GM23338 (cell line): Measurements from ENCODE around the gene MYLK. TPM values are rescaled to one million over a fixed set of nuclear protein-coding genes. Genes with fewer than 3 reads are reported as not detected.

Source experiments
- ATAC-seq: fragments of 200-7000 bp; cut with Tn5 transposase; 3 replicates; pipeline ENCODE4 v1.9.1; 2020
- DNase-seq: peaks from one replicate; pipeline ENCODE4 v3.0.0-alpha.2; 2015; ENCODE audit warnings: low spot score
- H2AFZ ChIP-seq: fragments of 200-600 bp; sonication (generic); 2 replicates; pipeline ENCODE4 v1.8.0; 2016; ENCODE audit warnings: antibody characterized with exemption, mild to moderate bottlenecking, moderate library complexity
- H3F3A ChIP-seq: fragments of 200-600 bp; sonication (generic); replicated peaks from 2 replicates; pipeline ENCODE4 v1.8.0; 2017; ENCODE audit warnings: antibody characterized with exemption, mixed run types, low read depth
- H3K27ac ChIP-seq: fragments of 200-600 bp; sonication (generic); 2 replicates; pipeline ENCODE4 v1.6.1; 2016; ENCODE audit warnings: low read depth
- H3K27me3 ChIP-seq: fragments of 200-600 bp; sonication (generic); 2 replicates; pipeline ENCODE4 v1.8.0; 2016; ENCODE audit warnings: mild to moderate bottlenecking, mixed run types, moderate library complexity; ENCODE audit not compliant: insufficient read depth
- H3K36me3 ChIP-seq: fragments of 200-600 bp; sonication (generic); 2 replicates; pipeline ENCODE4 v1.8.0; 2016; ENCODE audit warnings: mild to moderate bottlenecking; ENCODE audit not compliant: insufficient read depth
- H3K4me1 ChIP-seq: fragments of 200-600 bp; sonication (generic); 2 replicates; pipeline ENCODE4 v1.8.0; 2016; ENCODE audit warnings: mild to moderate bottlenecking, moderate library complexity; ENCODE audit not compliant: insufficient read depth
- H3K4me2 ChIP-seq: fragments of 200-600 bp; sonication (generic); 2 replicates; pipeline ENCODE4 v1.7.1; 2017; ENCODE audit warnings: mixed run types
- H3K4me3 ChIP-seq: fragments of 200-600 bp; sonication (generic); 2 replicates; pipeline ENCODE4 v1.6.1; 2016; ENCODE audit warnings: mixed run types
- H3K79me2 ChIP-seq: fragments of 200-600 bp; sonication (generic); replicated peaks from 2 replicates; pipeline ENCODE4 v1.8.0; 2017; ENCODE audit warnings: mild to moderate bottlenecking; ENCODE audit not compliant: insufficient read depth
- H3K9me2 ChIP-seq: fragments of 200-600 bp; sonication (generic); 2 replicates; pipeline ENCODE4 v1.8.0; 2017; ENCODE audit not compliant: insufficient read depth
- H4K20me1 ChIP-seq: fragments of 200-600 bp; sonication (generic); replicated peaks from 2 replicates; pipeline ENCODE4 v1.8.0; 2017; ENCODE audit warnings: mild to moderate bottlenecking; ENCODE audit not compliant: insufficient read depth
- H3K27ac Mint-ChIP-seq: 2 replicates; pipeline ENCODE4 v1.8.0; 2020; ENCODE audit warnings: inconsistent platforms, mild to moderate bottlenecking, moderate library complexity, mixed read lengths
- H3K27me3 Mint-ChIP-seq: 3 replicates; pipeline ENCODE4 v1.8.0; 2022; ENCODE audit warnings: low read depth, mild to moderate bottlenecking, moderate library complexity, mixed read lengths, inconsistent platforms; ENCODE audit not compliant: insufficient read depth, poor library complexity
- H3K36me3 Mint-ChIP-seq: 3 replicates; pipeline ENCODE4 v1.8.0; 2021; ENCODE audit warnings: low read depth, mild to moderate bottlenecking, inconsistent platforms, moderate library complexity, mixed read lengths
- H3K4me1 Mint-ChIP-seq: 3 replicates; pipeline ENCODE4 v1.8.0; 2020; ENCODE audit warnings: mild to moderate bottlenecking, inconsistent platforms, mixed read lengths
- H3K4me3 Mint-ChIP-seq: 3 replicates; pipeline ENCODE4 v1.8.0; 2021; ENCODE audit warnings: moderate library complexity, mild to moderate bottlenecking, inconsistent platforms, mixed read lengths
- H3K9me3 Mint-ChIP-seq: 3 replicates; pipeline ENCODE4 v1.8.0; 2020; ENCODE audit warnings: moderate library complexity, mild to moderate bottlenecking, inconsistent platforms, mixed read lengths
- ETS1 ChIP-seq: IDR thresholded peaks from 2 replicates; pipeline ENCODE4 v1.6.1; 2016; ENCODE audit warnings: antibody characterized with exemption
- NANOG ChIP-seq: IDR thresholded peaks from 2 replicates; pipeline ENCODE4 v1.6.1; 2016; ENCODE audit warnings: antibody characterized with exemption, borderline replicate concordance
- POLR2AphosphoS5 ChIP-seq: IDR thresholded peaks from 2 replicates; pipeline ENCODE4 v1.6.1; 2016; ENCODE audit warnings: antibody characterized with exemption, low read depth
- REST ChIP-seq: IDR thresholded peaks from one replicate; pipeline ENCODE4 v1.6.1; 2018; ENCODE audit warnings: antibody characterized with exemption; ENCODE audit not compliant: unreplicated experiment
- STAT1 ChIP-seq: IDR thresholded peaks from one replicate; pipeline ENCODE4 v1.6.1; 2016; ENCODE audit warnings: antibody characterized with exemption; ENCODE audit not compliant: unreplicated experiment
- ZNF114 ChIP-seq: fragments of 250-450 bp; sonication (Bioruptor Pico); IDR thresholded peaks from 2 replicates; pipeline ENCODE4 v1.5.0; 2020; ENCODE audit warnings: mild to moderate bottlenecking, moderate library complexity
- ZNF462 ChIP-seq: fragments of 250-450 bp; sonication (Bioruptor Pico); IDR thresholded peaks from 2 replicates; pipeline ENCODE4 v1.5.0; 2020; ENCODE audit warnings: mild to moderate bottlenecking, moderate library complexity
- polyA plus RNA-seq: library from polyadenylated mRNA; unstranded; fragments of >200 nt; fragmentation: Nextera tagmentation; extraction: Ambion mirVana; gene quantifications from 2 replicates; pipeline ENCODE4 v1.2.1, GENCODE V29; 2016
- total RNA-seq: library from RNA; depleted of rRNA; stranded (reverse); fragments of >200 nt; shearing (Covaris generic); gene quantifications from 2 replicates; pipeline ENCODE4 v1.2.3, GENCODE V29; 2014

The MYLK gene
- total and polyA plus RNA-seq, 2 experiments from 2014 or later: 11.5 to 17.9 TPM

- DNase-seq (no peak), ATAC-seq (peak; percentile 46; the same call in 2 of the 3 replicates)
- no peaks in the 10 kb centered on the region for H3K9me2 ChIP-seq
- Mint-ChIP-seq H3K27me3 (no peaks in the 10 kb centered on the region), H3K27ac (no peak overlapping the region), H3K36me3 (no peaks in the 10 kb centered on the region), H3K4me1 (no peaks in the 10 kb centered on the region), H3K4me3 (no peak overlapping the region), H3K9me3 (no peaks in the 10 kb centered on the region)
- H3K27ac ChIP-seq: no peak overlapping the region
- H3K4me2 ChIP-seq: no peak overlapping the region
- no peaks in the 10 kb centered on the region for H3K4me1 ChIP-seq
- H3K4me3 ChIP-seq: no peak overlapping the region
- TF ChIP-seq POLR2AphosphoS5 (no peak), NANOG (no peak), ETS1 (no peak)
- H3K36me3 ChIP-seq: no peaks in the 10 kb centered on the region
- H2AFZ ChIP-seq: no peak overlapping the region
- H3K79me2 ChIP-seq: no peaks in the 10 kb centered on the region
- H3F3A ChIP-seq: no peaks in the 10 kb centered on the region
- H3K27me3 ChIP-seq: no peaks in the 10 kb centered on the region
- H4K20me1 ChIP-seq: no peaks in the 10 kb centered on the region
Observed at GRCh38 chr3:123778991-123779622, 105.0 kb downstream of the MYLK start.

GRCh38 chr3:123778525-123778924 lies 105.6 kb downstream of the MYLK start:
- no peaks in the 10 kb centered on the region for H3K36me3 Mint-ChIP-seq
- no peak for DNase-seq
- no peaks in the 10 kb centered on the region for H3K4me1 ChIP-seq
- H4K20me1 ChIP-seq: no peaks in the 10 kb centered on the region
- H2AFZ ChIP-seq: no peak overlapping the region
- H3K27me3 ChIP-seq: no peaks in the 10 kb centered on the region
- H3K27me3 Mint-ChIP-seq: no peaks in the 10 kb centered on the region
- H3K4me3 Mint-ChIP-seq: no peak overlapping the region
- H3K4me3 ChIP-seq: no peak overlapping the region
- no peaks in the 10 kb centered on the region for H3F3A ChIP-seq
- no peak overlapping the region for H3K4me2 ChIP-seq
- H3K9me2 ChIP-seq: no peaks in the 10 kb centered on the region
- H3K27ac Mint-ChIP-seq: no peak overlapping the region
- no peaks in the 10 kb centered on the region for H3K9me3 Mint-ChIP-seq
- no peaks in the 10 kb centered on the region for H3K36me3 ChIP-seq
- H3K27ac ChIP-seq: no peak overlapping the region
- H3K79me2 ChIP-seq: no peaks in the 10 kb centered on the region
- no peaks in the 10 kb centered on the region for H3K4me1 Mint-ChIP-seq
- ATAC-seq: no peak
- TF ChIP-seq STAT1 (no peak), ETS1 (no peak), ZNF462 (no peak), REST (no peak), ZNF114 (CRISPR knock-in tag) (no peak)
